ENCODE measurements around the gene CHMP1A. TPM values are rescaled to one million over a fixed set of nuclear protein-coding genes. Genes with fewer than 3 reads are reported as not detected.

CHMP1A gene
- polyA plus RNA-seq, 1 donor, result 51.3 TPM

GRCh38 chr16:89602952-89603590 is 54.4 kb downstream of the CHMP1A start:
- DNase-seq, result no peak

- DNase-seq, result no peak
Observed at GRCh38 chr16:89602273-89602951, 55.1 kb downstream of the CHMP1A start.

- no peak for DNase-seq
Observed at GRCh38 chr16:89601906-89602272, 55.6 kb downstream of the CHMP1A start.

GRCh38 chr16:89600956-89601355 is 56.6 kb downstream of the CHMP1A start:
- DNase-seq, result no peak

GRCh38 chr16:89600427-89600826 is 57.1 kb downstream of the CHMP1A start:
- no peak for DNase-seq

- DNase-seq, result no peak
Observed at GRCh38 chr16:89599902-89600301, 57.6 kb downstream of the CHMP1A start.

GRCh38 chr16:89599451-89599858 is 58.1 kb downstream of the CHMP1A start:
- DNase-seq, result no peak

GRCh38 chr16:89598199-89598598 is 59.3 kb downstream of the CHMP1A start:
- DNase-seq, result no peak

- DNase-seq, result no peak
Observed at GRCh38 chr16:89596957-89597649, 60.4 kb downstream of the CHMP1A start.

- DNase-seq, result no peak
Observed at GRCh38 chr16:89596061-89596689, 61.3 kb downstream of the CHMP1A start.

- DNase-seq, result no peak
Observed at GRCh38 chr16:89595330-89596060, 62.0 kb downstream of the CHMP1A start.

Other genes with a start within 250 kb of the CHMP1A start
- gene ANKRD11, start 167.1 kb downstream of the CHMP1A start, polyA plus RNA-seq (ENCODE audit: insufficient read length), result 72.7 TPM
- gene SPG7, start 149.3 kb downstream of the CHMP1A start, polyA plus RNA-seq (ENCODE audit: insufficient read length), result 71.4 TPM
- gene RPL13, start 97.0 kb downstream of the CHMP1A start, polyA plus RNA-seq (ENCODE audit: insufficient read length), result 5,003 TPM
- not detected for gene CPNE7, start 82.0 kb downstream of the CHMP1A start, polyA plus RNA-seq (ENCODE audit: insufficient read length)
- 0.39 TPM for gene DPEP1, start 44.1 kb downstream of the CHMP1A start, polyA plus RNA-seq (ENCODE audit: insufficient read length)
- 5.5 TPM for gene SPATA33, start 128 bp upstream of the CHMP1A start, polyA plus RNA-seq (ENCODE audit: insufficient read length)
- gene CDK10, start 29.0 kb upstream of the CHMP1A start, polyA plus RNA-seq (ENCODE audit: insufficient read length), result 65.0 TPM
- gene SPATA2L, start 44.0 kb upstream of the CHMP1A start, polyA plus RNA-seq (ENCODE audit: insufficient read length), result 2.3 TPM
- gene VPS9D1, start 63.2 kb upstream of the CHMP1A start, polyA plus RNA-seq (ENCODE audit: insufficient read length), result 14.2 TPM
- gene ZNF276, start 63.8 kb upstream of the CHMP1A start, polyA plus RNA-seq (ENCODE audit: insufficient read length), result 25.5 TPM
- gene FANCA, start 158.9 kb upstream of the CHMP1A start, polyA plus RNA-seq (ENCODE audit: insufficient read length), result 16.6 TPM
- 3.1 TPM for gene SPIRE2, start 170.8 kb upstream of the CHMP1A start, polyA plus RNA-seq (ENCODE audit: insufficient read length)
- gene TCF25, start 215.9 kb upstream of the CHMP1A start, polyA plus RNA-seq (ENCODE audit: insufficient read length), result 115 TPM

Data from hindlimb muscle (tissue), 1 donor.